ENCODE data around the gene GALR3.
A peak's percentile ranks its signal among the peaks of the same experiment; 100 is the strongest.

GALR3 gene

DNA sequence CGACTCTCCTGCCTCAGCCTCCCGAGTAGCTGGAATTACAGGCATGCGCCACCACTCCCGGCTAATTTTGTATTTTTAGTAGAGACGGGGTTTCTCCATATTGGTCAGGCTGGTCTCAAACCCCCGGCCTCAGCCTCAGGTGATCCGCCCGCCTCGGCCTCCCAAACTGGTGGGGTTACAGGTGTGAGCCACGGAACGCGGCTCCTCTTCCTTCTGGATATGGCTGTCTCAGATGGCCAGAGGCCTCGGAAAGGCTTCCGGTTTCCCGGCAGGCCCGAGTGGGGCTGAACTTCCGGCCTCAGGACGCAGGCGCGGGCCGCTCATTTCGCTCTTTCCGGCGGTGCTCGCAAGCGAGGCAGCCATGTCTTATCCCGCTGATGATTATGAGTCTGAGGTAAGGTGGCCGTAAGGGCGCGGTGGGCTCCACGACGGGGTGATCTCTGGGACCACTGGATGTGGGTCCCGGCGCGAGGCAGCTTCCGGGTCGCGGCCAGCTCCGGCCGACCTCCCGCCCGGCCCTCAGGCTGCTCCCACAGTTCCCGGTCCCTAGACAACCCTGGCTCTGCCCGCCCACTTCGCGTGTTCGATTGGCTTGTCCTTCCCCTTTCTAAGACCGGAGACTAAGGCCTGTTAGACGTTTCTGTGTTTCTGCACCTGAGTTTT is 26.0 kb downstream of the GALR3 start, which contains the start of gene EIF3L:
EIF3L (plus strand) TSS at position 331 of the 663 bp plus-strand sequence; CDS start at position 362, 31 bp downstream.
- ATAC-seq (replicated peaks) (peak; percentile 69), DNase-seq (peak; percentile 80 to 82 (median 81))
- Mint-ChIP-seq H3K27ac (peak within 1 kb of the TSS; percentile 99), H3K36me3 (ENCODE audit: insufficient read depth) (peaks cover 43% of the 10 kb centered on the region), H3K27me3 (no peaks in the 10 kb centered on the region), H3K4me1 (ENCODE audit: low read depth in 2 of 2) (peaks cover 22 to 44% of the 10 kb centered on the region in 2 donors), H3K4me3 (peak within 1 kb of the TSS; percentile 92 to 100), H3K9me3 (no peaks in the 10 kb centered on the region)

DNA sequence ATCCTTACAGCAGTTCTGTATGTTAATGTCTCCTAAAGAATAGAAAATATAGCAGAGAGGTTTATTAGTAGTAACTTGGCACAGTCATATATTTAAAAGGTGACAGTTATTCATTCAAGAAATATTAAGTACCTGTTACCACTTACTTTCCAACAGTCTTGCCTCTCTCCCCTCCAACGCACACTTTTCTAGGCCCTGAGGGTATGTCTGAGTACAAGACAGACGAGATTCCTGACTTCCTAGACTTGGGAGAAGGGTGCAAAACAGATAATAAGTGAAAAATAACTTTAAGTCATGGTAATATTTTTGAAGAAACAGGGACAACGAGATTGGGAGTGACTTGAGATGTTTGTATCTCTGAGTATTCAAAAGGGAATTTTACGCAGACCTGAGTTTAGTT is 27.6 kb downstream of the GALR3 start:
- DNase-seq = no peak
- Mint-ChIP-seq H3K36me3 (ENCODE audit: insufficient read depth) (peaks cover 55% of the 10 kb centered on the region), H3K27me3 (no peaks in the 10 kb centered on the region), H3K4me1 (ENCODE audit: low read depth in 2 of 2) (peaks cover 29 to 53% of the 10 kb centered on the region in 2 donors), H3K9me3 (no peaks in the 10 kb centered on the region), H3K4me3 (peak overlapping the region; percentile 92 to 100), H3K27ac (peak overlapping the region in 1 of 2 donors; percentile 17)
- ATAC-seq (replicated peaks) = no peak

DNA sequence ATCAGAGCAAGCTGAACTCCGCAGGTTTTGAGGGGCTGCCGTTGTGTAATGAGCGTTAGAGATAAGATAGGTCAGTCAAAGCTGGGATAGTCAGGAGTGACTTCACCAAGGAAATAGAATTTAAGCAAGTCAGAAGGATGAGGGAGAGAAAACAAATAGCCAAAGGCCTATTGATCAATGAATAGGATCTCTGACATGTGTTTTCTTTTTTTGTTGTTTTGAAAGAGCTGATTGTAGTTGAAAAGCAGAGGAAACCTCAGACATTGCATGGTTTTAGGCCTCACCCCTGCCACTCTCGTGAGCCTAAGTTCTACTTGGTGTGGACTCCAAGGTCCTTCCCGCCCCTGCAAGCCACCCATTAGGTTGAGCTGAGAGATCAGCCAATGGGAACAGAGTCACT is 29.2 kb downstream of the GALR3 start:
- Mint-ChIP-seq H3K27ac (peak overlapping the region in 1 of 2 donors; percentile 27), H3K36me3 (ENCODE audit: insufficient read depth) (peaks cover 71% of the 10 kb centered on the region)

DNA sequence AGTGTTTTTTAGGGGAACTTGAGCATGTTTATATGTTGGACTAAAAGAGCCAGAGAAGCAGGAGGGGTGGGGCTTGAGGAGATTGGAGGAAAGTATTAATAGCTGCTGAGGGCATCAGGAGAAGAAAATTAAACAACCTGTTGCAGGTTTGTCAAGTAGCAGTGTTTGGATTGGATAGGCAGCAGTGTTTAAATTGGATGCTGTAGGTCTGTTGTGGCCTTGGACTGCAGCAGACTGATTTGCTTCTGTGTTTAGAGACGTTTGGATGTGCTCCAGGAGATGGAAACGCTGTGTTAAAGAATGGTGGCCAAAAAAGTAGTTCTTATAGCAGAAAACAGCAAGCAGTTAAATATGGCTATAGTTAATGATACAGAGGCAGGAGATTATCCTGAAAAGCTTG is 31.8 kb downstream of the GALR3 start:
- Mint-ChIP-seq H3K4me1 (ENCODE audit: low read depth in 2 of 2) (peaks cover 19 to 39% of the 10 kb centered on the region in 2 donors), H3K9me3 (no peaks in the 10 kb centered on the region), H3K27me3 (no peaks in the 10 kb centered on the region), H3K36me3 (ENCODE audit: insufficient read depth) (peaks cover 85% of the 10 kb centered on the region), H3K4me3 (no peak overlapping the region), H3K27ac (no peak overlapping the region)
- no peak for ATAC-seq (replicated peaks)
- DNase-seq = no peak

More for the DNA sequence above, 29.2 kb downstream of the GALR3 start:
- Mint-ChIP-seq H3K4me3 (no peak overlapping the region), H3K9me3 (no peaks in the 10 kb centered on the region), H3K27me3 (no peaks in the 10 kb centered on the region), H3K4me1 (ENCODE audit: low read depth in 2 of 2) (peaks cover 29 to 53% of the 10 kb centered on the region in 2 donors)
- ATAC-seq (replicated peaks) (no peak), DNase-seq (no peak)

DNA sequence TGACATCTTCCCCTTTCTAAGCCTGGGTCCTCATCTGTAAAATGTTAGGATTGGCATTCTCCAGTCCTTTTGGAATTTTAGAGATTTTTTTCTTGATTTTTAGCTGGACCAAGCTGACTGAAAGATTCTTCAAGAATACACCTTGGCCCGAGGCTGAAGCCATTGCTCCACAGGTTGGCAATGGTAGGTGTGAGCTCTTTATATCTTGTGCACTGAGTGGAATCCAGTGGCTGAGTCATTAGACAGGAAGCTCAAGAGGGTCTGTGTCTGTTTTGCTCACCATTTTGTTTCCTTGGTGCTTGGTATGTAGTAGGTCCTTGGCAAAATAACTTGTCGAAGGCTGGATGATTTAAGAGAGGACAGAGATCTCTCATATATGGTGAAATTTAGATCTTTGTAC is 32.3 kb downstream of the GALR3 start:
- peaks cover 18 to 37% of the 10 kb centered on the region in 2 donors for H3K4me1 Mint-ChIP-seq (ENCODE audit: low read depth in 2 of 2)
- no peak overlapping the region for H3K4me3 Mint-ChIP-seq
- no peak for DNase-seq
- no peaks in the 10 kb centered on the region for H3K27me3 Mint-ChIP-seq
- H3K27ac Mint-ChIP-seq = no peak overlapping the region
- no peaks in the 10 kb centered on the region for H3K9me3 Mint-ChIP-seq
- H3K36me3 Mint-ChIP-seq (ENCODE audit: insufficient read depth) = peaks cover 90% of the 10 kb centered on the region
- ATAC-seq (replicated peaks) = no peak

DNA sequence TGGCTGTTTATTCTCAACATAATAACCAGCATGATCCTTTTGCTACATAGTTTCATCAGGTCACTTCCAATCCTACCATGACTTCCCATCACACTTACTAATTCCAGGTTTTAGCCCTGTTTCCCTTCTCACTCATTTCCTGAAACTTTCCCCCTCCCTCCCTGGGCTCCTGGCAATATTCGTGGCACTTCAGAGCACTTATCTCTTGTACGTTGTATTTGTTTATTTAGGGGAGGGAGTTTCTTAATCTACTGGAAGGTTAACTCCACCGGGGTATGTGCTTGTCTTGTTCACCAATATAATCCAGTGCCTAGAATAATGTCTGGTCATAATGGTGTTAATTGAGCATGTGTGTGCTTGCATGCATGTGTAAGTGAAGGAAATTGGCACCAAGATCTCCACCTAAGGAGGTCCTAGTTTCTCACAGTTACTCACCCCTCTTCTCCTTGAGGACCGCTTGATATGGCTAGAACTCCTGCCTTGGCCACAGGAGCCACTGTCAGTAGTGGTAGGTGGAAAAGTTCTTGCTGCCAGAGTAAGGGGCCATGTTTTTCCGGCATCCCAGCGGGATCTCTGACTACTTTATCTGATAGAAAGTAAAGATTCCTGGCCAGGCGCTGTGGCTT is 37.7 kb downstream of the GALR3 start:
- no peak overlapping the region for H3K4me3 Mint-ChIP-seq
- peaks cover 84% of the 10 kb centered on the region for H3K36me3 Mint-ChIP-seq (ENCODE audit: insufficient read depth)
- no peak for DNase-seq
- H3K9me3 Mint-ChIP-seq = no peaks in the 10 kb centered on the region
- ATAC-seq (replicated peaks) = no peak
- peak overlapping the region in 1 of 2 donors; percentile 46 for H3K27ac Mint-ChIP-seq
- no peaks in the 10 kb centered on the region for H3K27me3 Mint-ChIP-seq
- H3K4me1 Mint-ChIP-seq (ENCODE audit: low read depth in 2 of 2) = peaks cover 4 to 10% of the 10 kb centered on the region in 2 donors

DNA sequence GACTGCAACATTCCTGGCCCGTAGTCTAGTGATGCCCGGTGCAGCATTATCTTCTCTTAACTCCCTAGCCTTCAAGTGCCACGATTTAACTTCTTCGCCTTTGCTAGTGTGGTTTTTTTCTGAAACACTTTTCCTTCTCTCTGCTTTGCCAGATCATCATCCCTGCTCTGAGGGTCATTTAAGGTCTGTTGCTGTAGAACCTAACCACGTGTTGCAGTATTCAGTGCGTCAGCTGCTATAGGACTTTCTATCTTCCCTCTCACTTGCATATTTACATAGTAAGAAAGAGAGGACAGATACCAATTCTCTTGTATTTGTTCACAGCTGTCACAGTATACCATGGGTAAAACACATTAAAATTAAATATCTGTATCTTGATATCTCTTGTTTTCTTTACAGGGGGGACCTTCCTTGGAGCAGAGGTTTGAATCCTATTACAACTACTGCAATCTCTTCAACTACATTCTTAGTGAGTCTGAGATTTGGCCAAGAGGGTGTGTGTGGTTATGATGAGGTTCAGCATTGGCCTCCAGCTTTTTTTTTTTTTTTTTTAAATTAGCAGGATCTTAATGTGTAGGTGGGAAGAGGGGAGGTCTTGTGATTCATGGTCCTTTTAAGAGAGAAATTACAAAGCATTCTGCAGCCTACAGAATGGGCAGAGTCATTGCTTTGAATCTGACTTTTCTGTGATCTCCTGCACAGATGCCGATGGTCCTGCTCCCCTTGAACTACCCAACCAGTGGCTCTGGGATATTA is 39.6 kb downstream of the GALR3 start:
- DNase-seq (no peak), ATAC-seq (replicated peaks) (no peak)
- Mint-ChIP-seq H3K9me3 (no peaks in the 10 kb centered on the region), H3K27me3 (no peaks in the 10 kb centered on the region), H3K27ac (peak overlapping the region in 1 of 2 donors; percentile 76), H3K36me3 (ENCODE audit: insufficient read depth) (peaks cover 82% of the 10 kb centered on the region), H3K4me1 (ENCODE audit: low read depth in 2 of 2) (peaks cover 4 to 10% of the 10 kb centered on the region in 2 donors), H3K4me3 (no peak overlapping the region)

DNA sequence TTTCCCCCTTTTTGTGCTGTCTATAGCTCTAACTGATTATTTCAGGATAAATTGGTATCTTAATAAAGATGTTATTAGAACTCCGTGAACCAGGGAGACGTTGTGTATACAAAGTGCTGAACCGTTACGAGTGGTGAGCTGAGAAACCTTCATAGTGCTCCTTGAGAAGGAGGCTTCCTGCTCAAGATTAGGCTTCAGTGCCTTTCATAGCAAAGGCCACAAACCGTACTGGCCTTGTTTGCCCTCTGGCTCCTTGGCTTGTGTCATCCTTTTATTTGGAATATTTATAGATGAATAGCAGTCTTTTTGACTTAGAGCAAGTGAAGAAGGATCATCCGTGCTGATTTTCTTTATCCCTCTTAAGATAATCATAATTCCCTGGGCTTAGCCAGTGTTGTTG is 42.3 kb downstream of the GALR3 start:
- Mint-ChIP-seq H3K27ac (no peak overlapping the region), H3K36me3 (ENCODE audit: insufficient read depth) (peaks cover 82% of the 10 kb centered on the region), H3K27me3 (no peaks in the 10 kb centered on the region), H3K9me3 (no peaks in the 10 kb centered on the region), H3K4me3 (no peak overlapping the region), H3K4me1 (ENCODE audit: low read depth in 2 of 2) (peaks cover 7 to 9% of the 10 kb centered on the region in 2 donors)
- DNase-seq (no peak), ATAC-seq (replicated peaks) (no peak)

DNA sequence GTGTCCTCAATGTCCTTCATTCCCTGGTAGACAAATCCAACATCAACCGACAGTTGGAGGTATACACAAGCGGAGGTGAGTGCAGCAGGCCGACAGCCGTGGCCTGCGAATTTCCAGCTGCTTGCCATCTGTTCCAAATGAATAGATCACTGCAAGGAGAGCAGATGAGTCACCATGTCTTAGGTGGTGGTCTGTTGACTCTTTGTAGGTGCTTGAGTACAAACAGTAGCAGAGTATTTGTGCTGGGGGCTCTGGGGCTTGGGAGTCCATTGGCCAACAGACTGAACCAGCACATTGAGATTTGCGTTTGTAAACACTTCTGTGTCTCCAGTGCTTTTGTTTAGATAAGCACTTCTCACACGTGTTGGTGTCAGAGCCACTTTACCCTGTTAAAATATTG is 47.1 kb downstream of the GALR3 start:
- no peaks in the 10 kb centered on the region for H3K9me3 Mint-ChIP-seq
- peaks cover 98% of the 10 kb centered on the region for H3K36me3 Mint-ChIP-seq (ENCODE audit: insufficient read depth)
- H3K27ac Mint-ChIP-seq = no peak overlapping the region
- ATAC-seq (replicated peaks) (no peak), DNase-seq (no peak)
- H3K27me3 Mint-ChIP-seq = no peaks in the 10 kb centered on the region
- H3K4me1 Mint-ChIP-seq (ENCODE audit: low read depth in 2 of 2) = peaks cover 0 to 3% of the 10 kb centered on the region in 2 donors
- no peak overlapping the region for H3K4me3 Mint-ChIP-seq
